VCaP (cell line): ENCODE measurements around the gene ALKBH7.

ENCODE experiments used
- H3K27ac ChIP-seq: fragments of 450-650 bp; 2 replicates; pipeline ENCODE4 v1.5.1; 2017
- CTCF ChIP-seq: fragments of 450-650 bp; conservative IDR thresholded peaks from 2 replicates; pipeline ENCODE4 v1.5.1; 2017; ENCODE audit warnings: mild to moderate bottlenecking, moderate library complexity

The ALKBH7 gene

GRCh38 chr19:6409346-6409745, 36.8 kb downstream of the ALKBH7 start:
- no peak for TF ChIP-seq CTCF
- H3K27ac ChIP-seq, result no peak overlapping the region

DNA sequence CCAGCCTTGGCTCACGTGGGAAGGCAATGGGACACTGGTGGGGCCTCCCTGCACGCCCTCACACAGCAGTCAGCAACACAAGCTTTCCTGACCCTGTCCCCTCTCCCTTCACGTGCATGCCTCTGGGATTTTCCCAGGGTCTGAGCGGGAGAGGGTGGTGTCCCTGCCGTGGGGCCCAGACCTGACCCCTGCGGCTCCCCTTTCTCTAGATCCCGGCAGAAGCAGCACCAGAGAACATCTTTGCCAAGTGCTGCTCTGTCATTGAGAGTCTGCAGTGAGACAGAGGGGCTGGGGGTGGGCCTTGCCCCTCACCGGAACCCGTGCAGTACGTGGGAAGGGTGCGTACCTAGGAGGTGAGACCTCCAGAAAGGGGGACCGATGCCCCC, 39.5 kb downstream of the ALKBH7 start:
- H3K27ac ChIP-seq, result no peak overlapping the region
- TF ChIP-seq CTCF, result no peak

DNA sequence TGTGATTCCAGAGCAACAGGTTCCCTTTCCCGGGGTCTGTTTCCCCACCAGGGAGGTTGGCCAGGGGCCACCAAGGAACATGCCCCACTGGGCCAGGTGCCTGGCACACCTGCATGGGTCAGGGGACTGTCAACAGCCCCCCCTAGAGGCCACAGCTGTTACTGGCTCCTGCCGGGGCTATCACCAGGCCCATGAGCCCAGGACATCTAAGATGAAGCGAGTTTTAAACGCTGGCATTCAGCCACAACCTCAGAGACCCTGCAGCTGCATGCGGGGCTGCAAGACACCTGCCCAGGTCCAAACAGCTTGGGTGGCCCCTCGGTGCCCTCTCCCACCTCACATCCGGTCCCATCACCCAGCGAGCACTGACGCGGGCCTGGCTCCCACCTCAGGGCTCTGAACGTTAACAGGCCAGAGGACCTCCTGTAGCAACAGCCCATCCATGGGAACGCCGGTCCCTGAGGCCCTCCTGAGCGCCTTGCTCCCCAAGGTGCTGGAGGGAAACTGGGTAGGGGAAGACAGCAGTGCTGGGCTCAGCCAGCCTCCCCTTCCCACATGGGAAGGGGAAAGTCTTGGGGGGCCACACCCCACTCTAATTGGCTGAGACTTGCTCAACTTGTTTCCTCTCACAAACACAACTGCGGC, 40.0 kb downstream of the ALKBH7 start:
- peak; percentile 49 for TF ChIP-seq CTCF
- no peak overlapping the region for H3K27ac ChIP-seq

- H3K27ac ChIP-seq, result no peak overlapping the region
- no peak for TF ChIP-seq CTCF
Measured at GRCh38 chr19:6413291-6413690, 40.7 kb downstream of the ALKBH7 start.

GRCh38 chr19:6413721-6414643, 41.4 kb downstream of the ALKBH7 start:
- TF ChIP-seq CTCF, result no peak
- H3K27ac ChIP-seq, result no peak overlapping the region

- no peak for TF ChIP-seq CTCF
- no peak overlapping the region for H3K27ac ChIP-seq
Measured at GRCh38 chr19:6414793-6415590, 42.4 kb downstream of the ALKBH7 start.

DNA sequence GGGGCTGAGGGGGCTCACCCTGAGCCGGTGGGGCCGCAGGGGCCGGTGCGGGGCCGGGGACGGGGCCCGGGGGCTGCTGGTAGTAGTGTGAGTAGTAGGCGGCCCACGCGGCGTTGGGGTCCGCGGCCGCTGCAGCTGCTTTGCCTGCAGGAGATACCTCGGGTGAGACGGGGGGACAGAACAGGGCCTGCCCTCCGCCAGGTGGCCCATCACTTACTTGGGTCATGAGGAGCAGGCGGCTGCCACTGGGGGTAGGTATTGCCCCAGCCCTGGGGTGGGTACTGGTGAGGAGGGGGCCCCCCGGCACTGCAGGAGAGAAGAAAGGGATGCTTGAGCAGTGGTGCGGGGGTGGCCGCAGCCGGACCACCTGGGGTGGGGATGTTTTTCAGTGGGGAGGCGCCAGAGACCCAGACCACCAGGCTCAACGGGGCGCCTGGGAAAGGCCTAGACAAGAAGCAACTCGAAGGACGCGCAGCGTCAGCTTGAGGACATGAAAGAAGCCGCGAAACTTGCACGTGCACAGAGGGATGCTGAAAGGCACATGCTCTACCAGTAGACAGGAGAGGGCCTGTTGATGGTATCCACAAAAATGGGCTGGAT, 43.1 kb downstream of the ALKBH7 start:
- no peak overlapping the region for H3K27ac ChIP-seq
- TF ChIP-seq CTCF, result no peak
